GM20000 (cell line): ENCODE data around the gene KAZN.

Source experiments
- DNase-seq: peaks from one replicate; pipeline ENCODE4 v3.0.0; 2012; ENCODE audit warnings: low spot score
- CTCF ChIP-seq: IDR thresholded peaks from 2 replicates; pipeline ENCODE4 v1.5.1; 2012; ENCODE audit warnings: mild to moderate bottlenecking, control low read depth; ENCODE audit errors: extremely low read depth, missing control alignments

Gene KAZN

GRCh38 chr1:14605945-14606344, 7.5 kb downstream of the KAZN start:
- TF ChIP-seq CTCF: no peak
- DNase-seq: no peak

DNA sequence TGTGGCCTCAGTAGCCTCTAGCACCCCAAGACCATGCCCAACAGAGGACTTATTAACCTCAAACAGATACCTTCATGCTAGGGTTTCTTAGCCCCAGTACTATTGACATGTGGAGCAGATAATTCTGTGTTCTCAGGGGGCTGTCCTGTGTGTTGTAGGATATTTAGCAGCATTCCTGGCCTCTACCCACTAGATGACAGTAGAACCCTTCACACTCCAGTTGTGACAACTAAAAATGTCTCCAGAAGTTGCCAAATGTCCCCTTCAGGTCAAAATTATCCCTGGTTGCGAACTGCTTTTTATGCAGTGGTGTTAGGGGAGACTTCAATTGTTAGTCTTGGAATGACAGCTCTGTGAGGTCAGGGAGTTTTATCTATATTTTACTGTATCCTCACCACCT, 8.1 kb downstream of the KAZN start:
- peak; percentile 6 for TF ChIP-seq CTCF
- no peak for DNase-seq

DNA sequence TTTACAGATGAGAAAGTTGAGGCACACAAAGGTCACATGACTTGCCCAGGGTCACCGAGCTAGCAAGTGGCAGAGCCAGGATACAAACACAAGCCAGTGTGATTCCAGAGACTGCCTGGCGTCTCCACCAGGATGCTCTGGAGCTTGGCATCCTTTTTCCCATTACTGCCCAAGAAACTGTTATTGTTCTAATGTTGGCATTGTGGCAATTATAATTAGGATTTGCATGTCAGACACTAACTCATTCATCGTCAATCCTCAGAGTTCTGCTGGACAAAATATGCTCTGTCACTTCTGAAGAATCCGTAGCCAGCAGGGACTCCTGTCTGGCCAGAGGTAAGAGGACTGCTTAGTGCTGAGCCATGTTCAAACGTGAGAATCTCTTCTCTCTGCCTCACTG, 8.8 kb downstream of the KAZN start:
- no peak for TF ChIP-seq CTCF
- no peak for DNase-seq

- no peak for DNase-seq
- TF ChIP-seq CTCF: no peak
These were observed 9.8 kb downstream of the KAZN start for GRCh38 chr1:14608308-14608707.

DNA sequence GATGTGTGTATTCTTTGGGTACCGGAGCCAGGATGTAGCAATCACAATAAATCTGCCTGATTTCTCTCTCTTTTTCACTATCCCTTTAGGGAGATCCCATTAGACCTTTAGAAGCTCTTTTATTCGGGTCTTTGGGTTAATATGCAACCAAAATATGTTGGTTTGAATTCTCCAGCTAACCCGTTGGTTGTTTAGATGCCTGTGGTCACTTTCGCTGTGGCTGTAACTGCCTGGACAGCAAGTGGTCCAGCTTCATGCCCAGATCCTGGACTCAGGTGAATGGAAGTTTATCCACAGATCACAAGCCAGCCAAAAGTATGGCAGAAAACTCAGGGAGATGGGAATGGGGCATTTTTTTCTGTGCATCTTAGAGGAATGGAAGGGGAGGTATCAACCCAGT, 12.3 kb downstream of the KAZN start:
- no peak for TF ChIP-seq CTCF
- DNase-seq: no peak

GRCh38 chr1:14611792-14612191, 13.3 kb downstream of the KAZN start:
- no peak for DNase-seq
- TF ChIP-seq CTCF: no peak

DNA sequence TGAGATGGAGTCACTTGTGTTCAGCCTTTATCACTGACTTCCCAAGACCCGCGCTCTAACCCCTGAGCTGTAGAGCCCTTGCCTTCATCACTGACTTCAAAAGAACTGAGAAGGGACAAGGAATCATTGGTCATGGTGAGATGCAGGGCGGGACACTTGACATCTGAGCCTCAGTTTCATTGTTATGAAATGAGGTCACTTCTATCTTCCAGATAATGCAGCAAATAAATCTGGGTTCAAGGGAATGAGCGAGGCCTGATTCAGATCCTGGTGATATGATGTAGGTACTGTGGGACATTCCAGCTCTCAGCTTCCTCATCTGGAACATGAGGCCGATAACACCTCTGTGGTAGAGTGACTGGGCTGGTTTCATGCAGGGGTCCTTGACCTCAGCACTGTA, 13.8 kb downstream of the KAZN start:
- TF ChIP-seq CTCF: no peak
- no peak for DNase-seq

GRCh38 chr1:14613926-14614325, 15.4 kb downstream of the KAZN start:
- no peak for TF ChIP-seq CTCF
- DNase-seq: no peak
